Nephron progenitor cell (in vitro differentiated cells): Measurements from ENCODE around the gene IGFBP5.

Experiments used
- DNase-seq: peaks from one replicate; pipeline ENCODE4 v3.0.0; 2021
- H3K27ac Mint-ChIP-seq: 2 replicates; pipeline ENCODE4 v1.8.0; 2021; ENCODE audit warnings: mild to moderate bottlenecking, moderate library complexity, mixed read lengths
- H3K27me3 Mint-ChIP-seq: 2 replicates; pipeline ENCODE4 v1.8.0; 2021; ENCODE audit warnings: mild to moderate bottlenecking, low read depth, mixed read lengths; ENCODE audit not compliant: poor library complexity
- H3K36me3 Mint-ChIP-seq: 2 replicates; pipeline ENCODE4 v1.8.0; 2021; ENCODE audit warnings: low read depth, mixed read lengths
- H3K4me1 Mint-ChIP-seq: 2 replicates; pipeline ENCODE4 v1.8.0; 2021; ENCODE audit warnings: mixed read lengths
- H3K4me3 Mint-ChIP-seq: 2 replicates; pipeline ENCODE4 v1.8.0; 2021; ENCODE audit warnings: mild to moderate bottlenecking, moderate library complexity, mixed read lengths
- H3K9me3 Mint-ChIP-seq: 2 replicates; pipeline ENCODE4 v1.8.0; 2021; ENCODE audit warnings: mild to moderate bottlenecking, moderate library complexity, mixed read lengths
- TF ChIP-seq, protein P1 (sequence below): fragments of 200-600 bp; sonication (generic); IDR thresholded peaks from 2 replicates; pipeline ENCODE4 v1.5.0; 2021; ENCODE audit warnings: antibody characterized with exemption

The IGFBP5 gene, protein sequence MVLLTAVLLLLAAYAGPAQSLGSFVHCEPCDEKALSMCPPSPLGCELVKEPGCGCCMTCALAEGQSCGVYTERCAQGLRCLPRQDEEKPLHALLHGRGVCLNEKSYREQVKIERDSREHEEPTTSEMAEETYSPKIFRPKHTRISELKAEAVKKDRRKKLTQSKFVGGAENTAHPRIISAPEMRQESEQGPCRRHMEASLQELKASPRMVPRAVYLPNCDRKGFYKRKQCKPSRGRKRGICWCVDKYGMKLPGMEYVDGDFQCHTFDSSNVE

GRCh38 chr2:216695401-216695821, at the start of gene IGFBP5:
Gene IGFBP5, minus strand, starts transcription at chr2:216695549. Its CDS starts 774 bp downstream, at chr2:216694775.
- Mint-ChIP-seq H3K27ac (peak within 1 kb of the TSS; percentile 88), H3K36me3 (peaks cover under 1% of the 10 kb centered on the region), H3K4me1 (peaks cover 41% of the 10 kb centered on the region), H3K4me3 (peak within 1 kb of the TSS; percentile 91), H3K9me3 (no peaks in the 10 kb centered on the region), H3K27me3 (no peaks in the 10 kb centered on the region)
- TF ChIP-seq, protein P1, sequence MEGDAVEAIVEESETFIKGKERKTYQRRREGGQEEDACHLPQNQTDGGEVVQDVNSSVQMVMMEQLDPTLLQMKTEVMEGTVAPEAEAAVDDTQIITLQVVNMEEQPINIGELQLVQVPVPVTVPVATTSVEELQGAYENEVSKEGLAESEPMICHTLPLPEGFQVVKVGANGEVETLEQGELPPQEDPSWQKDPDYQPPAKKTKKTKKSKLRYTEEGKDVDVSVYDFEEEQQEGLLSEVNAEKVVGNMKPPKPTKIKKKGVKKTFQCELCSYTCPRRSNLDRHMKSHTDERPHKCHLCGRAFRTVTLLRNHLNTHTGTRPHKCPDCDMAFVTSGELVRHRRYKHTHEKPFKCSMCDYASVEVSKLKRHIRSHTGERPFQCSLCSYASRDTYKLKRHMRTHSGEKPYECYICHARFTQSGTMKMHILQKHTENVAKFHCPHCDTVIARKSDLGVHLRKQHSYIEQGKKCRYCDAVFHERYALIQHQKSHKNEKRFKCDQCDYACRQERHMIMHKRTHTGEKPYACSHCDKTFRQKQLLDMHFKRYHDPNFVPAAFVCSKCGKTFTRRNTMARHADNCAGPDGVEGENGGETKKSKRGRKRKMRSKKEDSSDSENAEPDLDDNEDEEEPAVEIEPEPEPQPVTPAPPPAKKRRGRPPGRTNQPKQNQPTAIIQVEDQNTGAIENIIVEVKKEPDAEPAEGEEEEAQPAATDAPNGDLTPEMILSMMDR: no peak
- DNase-seq: peak; percentile 72

- H3K4me3 Mint-ChIP-seq: no peak overlapping the region
- TF ChIP-seq, protein P1: no peak
- H3K36me3 Mint-ChIP-seq: peaks cover 29% of the 10 kb centered on the region
- peaks cover 10% of the 10 kb centered on the region for H3K27me3 Mint-ChIP-seq
- H3K9me3 Mint-ChIP-seq: peaks cover 26% of the 10 kb centered on the region
- no peak overlapping the region for H3K27ac Mint-ChIP-seq
- peaks cover 16% of the 10 kb centered on the region for H3K4me1 Mint-ChIP-seq
- no peak for DNase-seq
Measured at GRCh38 chr2:216743781-216744180, 48.4 kb upstream of the IGFBP5 start.

- no peak overlapping the region for H3K4me3 Mint-ChIP-seq
- peak overlapping the region; percentile 28 for H3K27ac Mint-ChIP-seq
- peaks cover 12% of the 10 kb centered on the region for H3K9me3 Mint-ChIP-seq
- H3K27me3 Mint-ChIP-seq: peaks cover 7% of the 10 kb centered on the region
- TF ChIP-seq, protein P1: no peak
- no peak for DNase-seq
- peaks cover 16% of the 10 kb centered on the region for H3K4me1 Mint-ChIP-seq
- H3K36me3 Mint-ChIP-seq: peaks cover 15% of the 10 kb centered on the region
Measured at GRCh38 chr2:216742411-216742810, 47.1 kb upstream of the IGFBP5 start.

DNA sequence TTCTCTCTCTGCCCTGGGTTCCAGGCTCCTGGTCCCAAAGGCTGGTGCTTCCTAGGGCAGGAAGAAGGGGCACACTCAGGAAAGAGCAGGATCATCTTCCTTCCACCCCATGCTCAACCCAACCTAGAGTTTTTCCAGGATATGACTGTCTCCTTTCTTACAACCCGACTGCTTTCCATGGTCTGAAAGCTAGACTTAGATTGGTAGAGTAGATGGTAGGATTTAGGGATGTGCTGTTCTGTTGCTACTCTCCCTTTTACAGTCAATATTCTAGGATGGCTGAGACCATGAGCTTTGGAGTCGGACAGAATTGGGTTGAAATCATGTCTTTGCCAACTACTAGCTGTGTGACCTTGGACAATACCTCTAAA, 45.9 kb upstream of the IGFBP5 start:
- Mint-ChIP-seq H3K36me3 (peaks cover 4% of the 10 kb centered on the region), H3K4me1 (peaks cover 25% of the 10 kb centered on the region), H3K9me3 (no peaks in the 10 kb centered on the region), H3K27me3 (peaks cover 7% of the 10 kb centered on the region), H3K27ac (peak overlapping the region; percentile 47), H3K4me3 (no peak overlapping the region)
- DNase-seq: no peak
- TF ChIP-seq, protein P1: no peak

GRCh38 chr2:216740557-216741222, 45.3 kb upstream of the IGFBP5 start:
- no peak for DNase-seq
- no peaks in the 10 kb centered on the region for H3K9me3 Mint-ChIP-seq
- peaks cover 7% of the 10 kb centered on the region for H3K27me3 Mint-ChIP-seq
- TF ChIP-seq, protein P1: no peak
- H3K4me3 Mint-ChIP-seq: no peak overlapping the region
- peaks cover 30% of the 10 kb centered on the region for H3K4me1 Mint-ChIP-seq
- peak overlapping the region; percentile 47 for H3K27ac Mint-ChIP-seq
- H3K36me3 Mint-ChIP-seq: peaks cover 4% of the 10 kb centered on the region

DNA sequence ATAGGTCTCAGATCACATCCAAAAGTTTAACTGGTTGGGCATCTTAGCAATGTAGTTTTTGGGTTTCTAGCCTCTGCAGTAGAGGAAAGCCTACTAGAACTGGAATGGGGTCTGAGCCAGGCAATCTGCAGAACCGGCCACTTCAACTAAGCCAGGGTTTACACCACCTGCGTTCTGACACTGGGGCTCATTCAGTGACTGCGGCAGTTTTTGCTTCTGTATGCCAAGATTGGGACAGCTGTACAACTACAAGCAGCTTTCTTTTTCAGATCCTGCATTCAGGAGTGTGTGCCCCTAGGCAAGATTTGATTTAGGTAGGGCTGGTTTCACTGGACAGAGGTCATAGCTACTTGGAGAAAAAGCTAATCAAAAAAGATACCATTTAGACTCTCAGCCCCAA, 43.7 kb upstream of the IGFBP5 start:
- Mint-ChIP-seq H3K36me3 (peaks cover 4% of the 10 kb centered on the region), H3K27ac (no peak overlapping the region), H3K27me3 (peaks cover 7% of the 10 kb centered on the region), H3K4me3 (no peak overlapping the region), H3K9me3 (no peaks in the 10 kb centered on the region), H3K4me1 (peaks cover 40% of the 10 kb centered on the region)
- TF ChIP-seq, protein P1: no peak
- DNase-seq: no peak
